H1 (cell line): Measurements from ENCODE around the gene CIPC. TPM values are rescaled to one million over a fixed set of nuclear protein-coding genes. Genes with fewer than 3 reads are reported as not detected.

ENCODE experiments used
- CHD1 ChIP-seq: IDR thresholded peaks from 2 replicates; pipeline ENCODE4 v1.6.1; 2012; ENCODE audit warnings: low read depth, low read length, improper control_type of control experiment
- HDAC2 ChIP-seq, 2 experiments: fragments of 300-600 bp in 1 of 2; sonication (generic) in 1 of 2; IDR thresholded peaks; 2 replicates each; pipeline ENCODE4 v1.6.1; 2011 to 2012; ENCODE audit warnings: low read depth in 2 of 2, low read length in 2 of 2, mild to moderate bottlenecking in 2 of 2, moderate library complexity in 2 of 2, borderline replicate concordance in 1 of 2, inconsistent platforms in 1 of 2
- JUN ChIP-seq: IDR thresholded peaks from 2 replicates; pipeline ENCODE4 v1.6.1; 2011; ENCODE audit warnings: low read depth, mild to moderate bottlenecking, improper control_type of control experiment, low read length
- PHF8 ChIP-seq: fragments of 200-600 bp; sonication (generic); conservative IDR thresholded peaks from 2 replicates; pipeline ENCODE4 v1.7.1; 2012; ENCODE audit warnings: low read depth, mild to moderate bottlenecking, inconsistent platforms, low read length, moderate library complexity
- POLR2A ChIP-seq, 2 experiments: IDR thresholded peaks; 1 replicate in 1 of 2; 2 replicates in 1 of 2; pipeline ENCODE4 v1.6.1; 2011; ENCODE audit warnings: low read depth in 2 of 2, low read length in 2 of 2, mild to moderate bottlenecking in 2 of 2; ENCODE audit errors: control extremely low read depth in 1 of 2
- RBBP5 ChIP-seq: IDR thresholded peaks from 2 replicates; pipeline ENCODE4 v1.7.1; 2012; ENCODE audit warnings: low read depth, mild to moderate bottlenecking, inconsistent platforms, low read length, moderate library complexity, borderline replicate concordance
- TAF1 ChIP-seq: IDR thresholded peaks from 2 replicates; pipeline ENCODE4 v1.6.1; 2011; ENCODE audit warnings: mild to moderate bottlenecking, low read depth, low read length
- polyA plus RNA-seq, 7 experiments: library from polyadenylated mRNA; depleted of rRNA in 3 of 7; stranded (reverse) in 5 of 7; unstranded in 2 of 7; fragments of >200 nt in 5 of 7; fragments of 200-250 nt in 2 of 7; gene quantifications; 1 replicate in 5 of 7; 2 replicates in 1 of 7; 4 replicates in 1 of 7; pipeline versions ENCODE4 v1.2.1 to v1.2.3, GENCODE V29; 2011 to 2013; ENCODE audit warnings: missing spikeins in 2 of 7, mixed read lengths in 2 of 7
- total RNA-seq: library from RNA; stranded (reverse); fragmentation: NEBNext Ultra II Directional; extraction: Animal tissue kit (Norgen Biotek cat#: 25700); gene quantifications from 2 replicates; pipeline ENCODE4 v1.2.1, GENCODE V29; 2021
- TF ChIP-seq, protein P1 (sequence below), 3 experiments: IDR thresholded peaks; 1 replicate in 2 of 3; 2 replicates in 1 of 3; pipeline versions ENCODE4 v1.5.1 to v1.6.1; 2011; ENCODE audit warnings: low read length in 3 of 3, mild to moderate bottlenecking in 3 of 3, inconsistent platforms in 2 of 3, low read depth in 1 of 3, moderate library complexity in 1 of 3; ENCODE audit not compliant: insufficient read depth in 1 of 3; ENCODE audit errors: control extremely low read depth in 1 of 3

CIPC gene
- total and polyA plus RNA-seq, 2 of the 8 experiments (the other 6 are each of a cell fraction or from before 2014, with no cell fraction given) = 13.9 to 32.7 TPM

DNA sequence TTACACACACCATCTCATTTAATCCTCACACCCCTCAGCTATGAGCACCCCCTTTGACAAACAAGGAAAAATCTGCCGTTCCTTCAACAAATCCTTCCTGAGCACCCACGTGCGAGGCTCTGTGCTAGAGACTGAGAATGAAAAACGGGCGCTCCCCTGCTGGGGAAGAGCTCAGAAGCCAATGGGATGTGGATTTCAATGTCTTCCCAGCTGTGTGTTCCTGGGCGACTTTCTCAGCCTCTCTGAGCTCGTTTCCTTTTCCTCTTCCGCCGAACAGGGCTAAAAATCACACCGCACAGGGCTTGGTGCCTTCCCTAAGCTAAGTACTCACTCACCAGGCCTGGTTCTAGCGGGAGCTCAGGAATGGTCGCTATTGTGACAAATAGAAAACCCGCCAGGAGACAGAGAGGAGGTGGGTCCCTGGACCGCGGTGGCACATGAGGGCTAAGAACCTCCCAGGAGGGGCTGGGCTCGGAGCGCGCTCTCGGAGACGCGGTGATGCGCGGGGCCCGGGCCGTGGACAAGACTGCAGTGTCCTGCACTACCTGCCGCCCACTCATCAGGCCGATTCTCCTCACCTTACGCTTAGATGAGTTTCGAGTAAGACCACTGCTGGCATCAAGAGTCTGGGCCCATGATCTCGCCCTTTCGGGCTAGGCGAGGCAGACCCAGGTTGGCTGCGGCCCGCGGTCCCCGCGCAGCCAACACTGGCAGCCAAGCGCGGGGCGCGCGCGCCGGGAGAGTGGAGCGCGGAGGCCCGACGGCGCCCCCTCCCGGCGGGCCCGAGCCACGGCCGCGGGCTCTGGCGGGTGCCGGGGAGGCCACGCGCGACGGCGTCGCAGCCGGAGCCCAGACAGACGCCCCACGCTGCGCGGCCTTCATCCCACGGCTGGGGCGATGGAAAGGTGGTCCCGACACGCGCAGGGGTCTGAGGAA, 26.6 kb downstream of the CIPC start (continued):
- TF ChIP-seq, protein P1, sequence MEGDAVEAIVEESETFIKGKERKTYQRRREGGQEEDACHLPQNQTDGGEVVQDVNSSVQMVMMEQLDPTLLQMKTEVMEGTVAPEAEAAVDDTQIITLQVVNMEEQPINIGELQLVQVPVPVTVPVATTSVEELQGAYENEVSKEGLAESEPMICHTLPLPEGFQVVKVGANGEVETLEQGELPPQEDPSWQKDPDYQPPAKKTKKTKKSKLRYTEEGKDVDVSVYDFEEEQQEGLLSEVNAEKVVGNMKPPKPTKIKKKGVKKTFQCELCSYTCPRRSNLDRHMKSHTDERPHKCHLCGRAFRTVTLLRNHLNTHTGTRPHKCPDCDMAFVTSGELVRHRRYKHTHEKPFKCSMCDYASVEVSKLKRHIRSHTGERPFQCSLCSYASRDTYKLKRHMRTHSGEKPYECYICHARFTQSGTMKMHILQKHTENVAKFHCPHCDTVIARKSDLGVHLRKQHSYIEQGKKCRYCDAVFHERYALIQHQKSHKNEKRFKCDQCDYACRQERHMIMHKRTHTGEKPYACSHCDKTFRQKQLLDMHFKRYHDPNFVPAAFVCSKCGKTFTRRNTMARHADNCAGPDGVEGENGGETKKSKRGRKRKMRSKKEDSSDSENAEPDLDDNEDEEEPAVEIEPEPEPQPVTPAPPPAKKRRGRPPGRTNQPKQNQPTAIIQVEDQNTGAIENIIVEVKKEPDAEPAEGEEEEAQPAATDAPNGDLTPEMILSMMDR (IDR thresholded peaks at IDR 0.05; ENCODE audit: control extremely low read depth in 1 of 3, insufficient read depth in 1 of 3, low read depth in 1 of 3, low read length in 3 of 3) = peak; percentile 66 to 78 (median 68)
- peak in 1 of 2 experiments; percentile 30; a peak in 1 of 3 replicates for TF ChIP-seq POLR2A (IDR thresholded peaks at IDR 0.05; ENCODE audit: control extremely low read depth in 1 of 2, low read depth in 2 of 2, low read length in 2 of 2)
- no peak for TF ChIP-seq JUN
- peak; percentile 33 to 81; a peak in 3 of 4 replicates for TF ChIP-seq HDAC2 (IDR thresholded peaks at IDR 0.05; ENCODE audit: borderline replicate concordance in 1 of 2, low read depth in 2 of 2, low read length in 2 of 2)
- peak; percentile 37; the same call in 1 of the 2 replicates for TF ChIP-seq PHF8
- no peak for TF ChIP-seq CHD1
- TF ChIP-seq RBBP5 = peak; percentile 90
- no peak for TF ChIP-seq TAF1
